HG03571 (cell line): ENCODE measurements around the gene CREB3L2.

Experiments
- ATAC-seq: cut with Tn5 transposase; IDR thresholded peaks from one replicate; pipeline ENCODE4 v1.9.1; 2021; ENCODE audit not compliant: unreplicated experiment

Gene CREB3L2

DNA sequence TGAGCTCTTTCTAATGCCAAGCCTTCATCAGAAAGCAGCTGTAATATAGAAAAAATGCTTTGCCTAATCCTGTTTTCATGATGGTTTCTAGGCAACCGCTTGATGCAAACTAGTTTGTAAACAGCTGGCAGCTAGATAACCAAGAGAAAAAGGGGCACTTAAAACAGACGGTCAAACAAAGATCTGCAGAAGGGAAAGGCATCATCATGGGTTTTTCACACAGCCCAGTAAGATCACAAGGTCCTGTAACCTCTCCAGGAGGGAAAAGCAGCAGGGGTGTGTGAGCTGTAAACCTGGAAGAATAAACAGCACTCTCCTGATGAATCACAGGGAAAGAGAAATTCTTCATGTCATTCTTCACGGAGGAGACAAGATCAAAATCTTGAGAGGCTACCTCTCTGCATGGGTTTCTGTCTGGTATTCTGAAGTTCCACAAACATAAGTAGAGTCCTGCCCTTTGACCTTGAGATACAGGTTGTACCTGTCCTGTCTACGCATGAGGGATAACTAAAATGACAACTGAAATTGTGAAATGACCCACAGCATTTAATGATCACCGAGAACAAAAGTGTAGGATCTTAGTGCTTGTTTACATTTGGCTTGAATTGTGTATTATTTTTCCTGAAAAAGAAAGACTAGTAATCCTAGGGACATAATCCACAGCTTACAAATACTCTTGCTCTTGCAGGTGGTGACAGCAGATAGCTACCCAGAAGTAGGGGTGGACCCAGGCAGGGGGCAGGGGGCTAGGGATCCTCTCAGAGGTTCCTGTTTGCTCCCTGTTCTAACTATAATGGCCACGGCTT, 48.0 kb downstream of the CREB3L2 start:
- no peak for ATAC-seq

GRCh38 chr7:137953043-137953664, 48.7 kb downstream of the CREB3L2 start:
- ATAC-seq: no peak

DNA sequence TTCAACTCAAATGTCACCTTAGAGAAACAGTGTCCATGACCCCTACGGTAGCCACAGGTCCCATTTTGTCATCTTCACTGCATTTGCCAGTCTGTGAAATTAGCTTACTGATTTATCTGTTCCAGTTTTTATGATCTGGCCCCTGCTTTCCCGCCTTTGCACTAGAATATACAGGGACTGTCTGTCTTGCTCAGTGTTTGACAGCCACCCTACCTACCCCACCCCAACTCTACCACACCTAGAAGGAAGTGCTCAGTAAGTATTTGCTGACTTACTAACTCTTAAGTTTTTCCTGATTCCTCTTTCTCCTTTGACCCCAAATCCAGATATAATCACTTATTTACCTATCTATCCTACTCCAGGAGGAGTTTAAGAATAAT, 49.5 kb downstream of the CREB3L2 start:
- no peak for ATAC-seq

DNA sequence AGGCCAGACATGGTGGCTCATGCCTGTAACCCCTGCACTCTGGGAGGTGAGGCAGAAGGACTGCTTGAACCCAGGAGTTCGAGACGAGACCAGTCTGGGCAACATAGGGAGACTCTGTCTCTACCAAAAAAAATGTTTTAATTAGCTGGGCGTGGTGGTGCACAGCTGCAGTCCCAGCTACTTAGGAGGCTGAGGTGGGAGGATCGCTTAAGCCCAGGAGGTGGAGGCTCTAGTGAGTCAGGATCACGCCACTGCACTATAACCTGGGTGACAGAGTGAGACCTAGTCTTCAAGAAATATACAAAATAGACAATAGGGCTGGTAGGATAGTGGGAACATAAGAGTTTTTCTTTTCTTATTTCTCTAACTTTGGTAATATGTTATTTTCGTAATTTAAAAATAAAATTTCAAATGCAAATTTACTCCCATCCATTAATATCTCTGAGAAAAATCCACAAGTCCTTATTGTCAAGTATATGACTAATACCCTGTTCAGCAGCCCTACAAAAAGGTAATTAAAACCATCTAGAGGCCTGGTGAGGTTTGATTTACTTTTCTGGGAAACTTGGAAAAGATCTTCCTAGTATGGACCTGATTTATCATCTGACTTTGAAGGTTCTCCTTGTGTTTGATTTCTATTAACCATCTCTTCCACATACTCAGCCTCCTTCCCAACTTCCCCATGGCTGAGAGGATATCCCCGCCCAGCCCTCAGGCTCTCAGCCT, 50.0 kb downstream of the CREB3L2 start:
- ATAC-seq: no peak

DNA sequence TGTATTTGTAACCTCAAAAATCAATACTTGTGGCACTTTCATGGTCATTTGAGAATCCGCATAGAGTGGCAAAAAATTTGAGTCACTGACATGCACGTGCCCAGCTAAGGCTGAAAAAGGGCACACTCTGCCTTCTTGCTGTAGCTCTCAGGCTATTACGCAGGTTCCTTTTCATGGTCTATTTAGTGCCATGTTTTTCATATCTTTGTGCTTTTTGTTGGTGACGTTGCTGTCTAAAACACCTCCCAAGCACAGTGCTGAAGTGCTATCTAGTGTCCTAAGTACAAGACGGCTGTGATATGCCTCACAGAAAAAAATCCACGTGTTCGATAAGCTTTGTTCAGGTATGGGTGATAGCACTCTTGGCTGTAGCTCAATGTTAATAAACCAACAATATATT, 50.9 kb downstream of the CREB3L2 start:
- no peak for ATAC-seq

GRCh38 chr7:137950263-137950621, 51.6 kb downstream of the CREB3L2 start:
- no peak for ATAC-seq

GRCh38 chr7:137949416-137950262, 52.2 kb downstream of the CREB3L2 start:
- no peak for ATAC-seq

DNA sequence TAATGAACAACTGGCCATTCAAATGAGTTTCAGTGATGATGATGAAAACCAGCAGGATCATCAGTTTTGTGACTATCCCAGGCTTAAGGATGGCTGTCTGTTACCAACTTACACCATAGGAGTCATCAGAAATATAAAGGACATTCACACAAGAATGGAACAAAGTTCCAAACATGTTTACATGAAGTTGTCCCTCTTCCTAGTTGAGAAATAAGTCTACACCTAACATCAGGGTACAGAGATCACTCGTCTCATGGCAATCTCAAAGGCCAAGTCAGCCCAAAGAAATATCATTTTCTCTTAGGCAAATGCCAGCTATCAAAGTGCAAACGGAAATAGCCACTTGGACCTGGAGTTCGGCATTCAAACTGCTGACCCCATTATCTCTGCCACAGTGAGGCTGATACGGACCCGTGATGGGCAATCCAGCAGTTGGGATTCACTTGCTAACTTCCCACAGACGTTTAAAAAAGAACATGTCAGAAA, 53.0 kb downstream of the CREB3L2 start:
- no peak for ATAC-seq

GRCh38 chr7:137948083-137948844, 53.6 kb downstream of the CREB3L2 start:
- ATAC-seq: no peak

DNA sequence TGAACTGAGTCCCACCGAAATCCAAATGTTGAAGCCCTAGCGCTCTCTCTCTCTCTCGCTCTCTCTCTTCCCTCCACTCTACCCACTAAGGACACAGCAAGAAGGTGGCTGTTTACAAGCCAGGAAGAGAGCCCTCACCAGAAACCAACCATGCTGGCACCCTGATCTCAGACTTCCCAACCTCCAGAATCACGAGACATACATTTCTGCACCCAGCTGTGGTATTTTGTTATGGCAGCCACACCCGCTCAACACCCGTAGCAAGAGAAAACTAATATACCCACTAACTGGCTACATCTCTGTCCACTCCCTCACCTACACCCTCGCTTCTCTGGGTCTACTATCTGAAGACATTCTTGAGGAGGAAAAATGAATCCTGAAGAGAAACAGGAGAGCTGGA, 54.8 kb downstream of the CREB3L2 start:
- ATAC-seq: no peak

DNA sequence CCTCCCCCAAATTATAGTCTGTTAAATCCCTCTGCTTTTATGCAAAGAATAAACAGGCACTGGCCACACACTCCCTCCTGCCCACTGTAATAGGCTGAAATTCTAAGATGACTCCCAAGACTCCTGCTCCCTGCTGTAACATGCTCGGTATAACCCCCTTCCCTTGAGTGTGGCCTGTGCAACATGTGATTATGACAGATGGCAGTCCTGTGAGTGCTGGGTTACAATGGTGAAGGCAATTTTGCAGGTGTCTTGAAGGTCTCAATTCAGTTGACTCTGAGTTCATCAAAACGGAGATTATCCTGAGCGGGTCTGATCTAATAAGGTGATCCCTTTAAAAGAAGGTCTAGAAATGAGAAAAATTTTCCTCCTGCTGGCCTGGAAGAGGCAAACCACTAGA, 55.9 kb downstream of the CREB3L2 start:
- no peak for ATAC-seq

GRCh38 chr7:137944168-137944567, 57.7 kb downstream of the CREB3L2 start:
- ATAC-seq: no peak

- no peak for ATAC-seq
Observed at GRCh38 chr7:137943132-137943551, 58.7 kb downstream of the CREB3L2 start.

DNA sequence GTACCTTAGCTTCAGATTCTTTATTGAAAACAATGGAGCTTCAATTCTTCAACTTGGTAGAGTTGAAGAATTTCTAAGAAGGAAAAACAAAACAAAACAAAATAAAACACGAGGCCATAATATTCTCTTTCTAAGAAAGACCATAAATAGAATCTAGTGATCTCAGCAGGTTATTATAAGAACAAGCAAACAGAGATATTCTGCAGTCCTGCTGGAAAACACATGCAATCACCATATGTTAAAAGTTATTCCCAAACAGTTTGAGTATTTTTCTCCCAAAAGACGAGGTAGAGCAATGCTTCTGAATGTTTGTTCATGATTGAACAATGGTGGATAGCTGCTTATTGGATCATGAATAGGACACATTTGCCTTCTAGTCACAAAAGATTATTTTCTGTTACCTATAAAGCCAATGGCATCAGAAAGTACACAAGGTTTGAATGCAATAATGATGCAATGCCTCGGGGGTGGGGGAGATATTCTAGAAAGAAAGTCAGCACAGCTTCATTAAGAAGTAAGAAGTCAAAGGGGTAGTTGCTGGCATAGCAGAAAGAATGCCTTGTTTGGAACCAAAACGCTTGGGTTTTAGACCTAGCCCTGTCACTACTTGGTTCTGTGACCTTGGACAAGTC, 59.3 kb downstream of the CREB3L2 start:
- no peak for ATAC-seq

GRCh38 chr7:137940656-137941518, 61.0 kb downstream of the CREB3L2 start:
- ATAC-seq: no peak

DNA sequence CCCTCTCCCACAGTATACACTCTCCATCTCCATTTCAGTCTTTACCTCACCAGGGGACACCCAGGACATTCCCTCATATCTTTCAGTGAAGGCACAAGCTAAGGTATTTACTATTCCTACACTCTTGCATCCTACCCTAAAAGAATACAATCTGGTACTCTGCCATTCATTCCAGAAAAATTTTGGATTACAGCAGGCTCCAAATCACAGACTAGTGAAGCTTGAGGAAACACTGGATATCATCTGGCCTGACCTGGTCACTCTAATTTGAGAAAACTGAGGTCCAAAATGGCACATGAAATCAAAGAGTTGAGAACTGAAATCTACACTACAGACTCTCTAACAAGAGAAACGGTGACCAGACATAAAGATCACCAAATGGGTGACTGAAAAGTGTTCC, 61.7 kb downstream of the CREB3L2 start:
- no peak for ATAC-seq

DNA sequence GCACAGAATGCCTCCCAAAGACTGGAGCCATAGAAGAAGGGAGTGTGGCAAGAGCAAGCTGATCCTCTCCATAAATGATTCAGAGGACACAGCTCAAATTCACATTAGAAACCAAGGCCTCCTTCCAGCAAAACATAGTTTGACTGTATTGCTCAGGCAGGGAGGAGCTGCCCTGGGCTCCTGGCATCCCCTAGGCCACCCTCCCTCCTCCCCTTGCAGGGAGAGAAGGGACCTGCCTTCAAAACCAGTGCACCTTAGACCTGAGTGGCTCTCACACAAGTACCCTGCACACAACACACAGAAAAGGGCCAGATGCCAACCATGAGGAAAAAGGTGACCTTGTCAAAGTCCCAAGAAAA, 64.7 kb downstream of the CREB3L2 start:
- no peak for ATAC-seq

- ATAC-seq: no peak
Observed at GRCh38 chr7:137936509-137937201, 65.2 kb downstream of the CREB3L2 start.
